Measurements from ENCODE around the gene PHETA2.

DNA sequence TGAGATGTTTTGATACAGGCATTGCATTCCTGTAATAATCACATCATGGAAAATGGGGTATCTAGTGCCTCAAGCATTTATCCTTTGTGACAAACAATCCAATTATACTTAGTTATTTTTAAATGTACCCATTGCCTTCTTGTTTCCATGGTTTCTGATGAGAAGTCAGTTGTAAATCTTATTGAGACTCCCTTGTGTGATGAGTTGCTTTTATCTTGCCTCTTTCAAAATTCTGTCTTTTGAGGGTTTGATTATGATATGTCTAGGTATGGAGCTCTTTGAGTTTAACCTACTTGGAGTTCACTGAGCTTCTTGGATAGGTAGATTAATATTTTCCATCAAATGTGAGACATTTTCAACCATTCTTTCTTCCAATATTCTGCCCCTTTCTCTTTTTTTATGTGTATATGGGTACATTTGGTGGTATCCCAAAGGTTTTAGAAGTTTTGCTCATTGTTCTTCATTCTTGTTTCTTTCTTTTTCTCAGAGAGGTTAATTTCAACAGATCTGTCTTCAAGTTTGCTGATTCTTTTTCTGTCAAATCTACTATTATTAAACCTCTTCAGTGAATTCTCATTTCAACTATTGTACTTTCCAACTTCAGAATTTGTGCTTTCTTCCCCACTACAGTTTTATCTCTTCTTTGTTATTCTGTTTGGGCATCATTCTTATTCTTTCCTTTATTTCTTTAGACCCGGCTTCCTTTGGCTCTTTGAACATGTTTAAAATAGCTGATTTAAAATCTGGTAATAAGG lies 17.1 kb upstream of the PHETA2 start:
- TF ChIP-seq, protein P1, sequence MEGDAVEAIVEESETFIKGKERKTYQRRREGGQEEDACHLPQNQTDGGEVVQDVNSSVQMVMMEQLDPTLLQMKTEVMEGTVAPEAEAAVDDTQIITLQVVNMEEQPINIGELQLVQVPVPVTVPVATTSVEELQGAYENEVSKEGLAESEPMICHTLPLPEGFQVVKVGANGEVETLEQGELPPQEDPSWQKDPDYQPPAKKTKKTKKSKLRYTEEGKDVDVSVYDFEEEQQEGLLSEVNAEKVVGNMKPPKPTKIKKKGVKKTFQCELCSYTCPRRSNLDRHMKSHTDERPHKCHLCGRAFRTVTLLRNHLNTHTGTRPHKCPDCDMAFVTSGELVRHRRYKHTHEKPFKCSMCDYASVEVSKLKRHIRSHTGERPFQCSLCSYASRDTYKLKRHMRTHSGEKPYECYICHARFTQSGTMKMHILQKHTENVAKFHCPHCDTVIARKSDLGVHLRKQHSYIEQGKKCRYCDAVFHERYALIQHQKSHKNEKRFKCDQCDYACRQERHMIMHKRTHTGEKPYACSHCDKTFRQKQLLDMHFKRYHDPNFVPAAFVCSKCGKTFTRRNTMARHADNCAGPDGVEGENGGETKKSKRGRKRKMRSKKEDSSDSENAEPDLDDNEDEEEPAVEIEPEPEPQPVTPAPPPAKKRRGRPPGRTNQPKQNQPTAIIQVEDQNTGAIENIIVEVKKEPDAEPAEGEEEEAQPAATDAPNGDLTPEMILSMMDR (IDR thresholded peaks at IDR 0.05): no peak
- TF ChIP-seq POLR2A (IDR thresholded peaks at IDR 0.05): no peak
